GM19397 (cell line): Measurements from ENCODE around the gene KCNAB2.

Experiments
- ATAC-seq: cut with Tn5 transposase; IDR thresholded peaks from one replicate; pipeline ENCODE4 v1.9.1; 2021; ENCODE audit warnings: mild to moderate bottlenecking, moderate library complexity; ENCODE audit not compliant: unreplicated experiment

KCNAB2 gene

DNA sequence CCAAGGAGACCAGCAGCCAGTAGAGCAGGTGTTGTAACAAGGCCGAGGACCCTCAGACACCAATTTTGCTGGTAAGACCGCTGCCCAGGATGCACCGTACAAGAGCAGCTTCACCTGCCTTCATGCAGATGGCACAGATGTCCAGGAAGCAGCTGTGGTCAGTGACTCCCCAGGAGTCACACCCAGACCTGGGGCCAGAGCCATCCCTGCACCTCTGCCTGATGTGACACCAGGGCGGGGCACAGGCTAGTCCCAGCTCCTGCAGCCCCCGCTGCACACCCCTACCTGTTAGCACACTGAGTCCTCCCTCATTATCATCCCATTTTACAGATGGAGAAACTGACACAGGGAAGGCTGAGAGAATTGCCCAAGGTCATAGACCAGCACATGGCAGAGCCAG lies 16.3 kb upstream of the KCNAB2 start:
- ATAC-seq, result no peak

DNA sequence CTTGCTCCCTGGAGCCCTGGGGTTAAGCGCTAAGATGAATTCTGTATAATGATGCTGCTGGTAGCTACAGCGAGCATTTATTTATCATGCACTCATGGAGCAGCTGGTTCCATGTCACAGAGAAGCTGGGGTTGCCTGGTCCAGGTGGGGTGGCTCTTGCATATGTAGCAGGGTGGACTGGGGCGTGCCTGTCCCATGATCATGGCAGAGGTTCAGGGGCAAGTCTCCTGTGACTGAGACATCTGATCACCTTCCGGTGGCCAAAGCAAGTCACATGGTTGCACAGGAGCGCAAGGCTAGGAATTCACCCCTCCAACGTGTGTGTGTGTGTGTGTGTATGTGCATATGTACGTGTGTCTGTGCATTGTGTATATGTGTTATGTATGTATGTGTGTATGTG lies 15.6 kb upstream of the KCNAB2 start:
- no peak for ATAC-seq

GRCh38 chr1:6030547-6031261 lies 15.0 kb upstream of the KCNAB2 start:
- no peak for ATAC-seq

DNA sequence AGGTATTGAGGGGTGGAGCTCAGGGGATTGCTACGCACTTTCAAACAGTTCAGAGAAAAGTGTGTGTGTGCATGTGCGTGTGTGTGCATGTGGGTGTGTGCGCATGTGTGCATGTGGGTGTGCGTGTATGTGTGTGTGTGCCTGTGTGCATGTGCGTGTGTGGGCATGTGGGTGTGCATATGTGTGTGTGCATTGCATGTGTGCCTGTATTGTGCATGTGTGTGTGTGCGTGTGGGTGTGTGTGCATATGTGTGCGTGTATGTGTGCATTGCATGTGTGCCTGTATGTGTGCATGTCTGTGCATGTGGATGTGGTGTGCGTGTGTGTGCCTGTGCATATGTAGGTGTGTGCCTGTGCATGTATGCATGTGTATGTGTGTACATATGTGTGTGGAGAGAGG lies 12.6 kb upstream of the KCNAB2 start:
- no peak for ATAC-seq

DNA sequence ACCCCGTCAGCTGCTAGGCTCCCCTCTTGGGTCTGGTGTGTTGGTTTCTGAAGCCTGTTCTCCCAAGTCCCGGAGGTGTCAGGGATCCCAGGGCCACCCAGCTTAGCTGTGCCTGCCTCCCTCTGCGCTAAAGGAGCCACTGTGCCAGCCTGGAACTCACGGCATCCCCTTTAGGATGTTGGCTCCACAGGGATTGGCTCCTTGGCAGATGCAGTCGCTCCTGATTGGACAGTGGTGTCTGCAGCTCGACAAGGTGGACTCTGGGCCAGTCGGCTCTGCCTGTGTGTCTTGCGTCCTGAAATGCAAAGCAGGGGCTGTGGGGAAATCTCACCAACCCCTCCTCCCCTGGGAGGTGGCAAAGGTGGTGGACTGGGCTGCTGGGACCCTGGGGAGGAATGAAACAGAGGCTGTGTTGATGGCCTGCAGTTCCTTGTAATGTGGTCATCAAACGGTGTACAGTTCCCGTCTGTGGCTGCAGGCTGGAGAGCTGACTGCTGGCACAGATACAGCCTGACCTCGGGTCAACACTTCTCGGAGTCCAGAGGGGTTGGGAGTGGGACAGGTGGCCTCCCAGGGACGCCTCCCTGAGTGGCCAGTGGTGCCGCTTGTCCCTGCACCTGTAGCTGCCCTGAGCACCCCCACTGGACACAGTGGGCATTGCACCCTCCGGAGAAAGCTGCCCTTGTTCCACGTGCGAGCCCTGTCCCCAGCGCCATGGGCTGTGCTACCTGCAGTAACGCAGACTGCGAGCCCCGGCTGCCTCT lies 11.5 kb upstream of the KCNAB2 start:
- ATAC-seq, result no peak

GRCh38 chr1:6034750-6035096 lies 11.0 kb upstream of the KCNAB2 start:
- no peak for ATAC-seq

DNA sequence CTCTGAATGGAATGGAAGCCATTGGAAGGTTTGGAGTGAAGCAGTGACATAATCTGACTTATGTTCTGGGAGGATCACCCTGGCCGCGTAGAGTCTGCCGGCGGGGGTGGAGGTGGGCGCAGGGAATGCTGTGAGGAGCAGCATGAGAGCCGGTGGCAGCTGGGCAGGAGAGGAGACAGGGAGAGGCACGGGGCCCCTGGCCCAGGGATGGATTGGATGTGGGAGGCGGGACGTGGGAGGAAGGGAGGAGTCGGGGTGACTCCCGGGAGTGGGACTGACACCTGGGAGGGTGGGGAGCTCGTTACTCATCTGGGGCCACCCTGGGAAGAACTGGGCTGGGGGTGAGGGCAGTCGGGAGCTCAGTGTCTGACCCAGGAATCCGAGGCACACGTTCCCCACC lies 10.4 kb upstream of the KCNAB2 start:
- ATAC-seq, result no peak

- no peak for ATAC-seq
These were observed 10.0 kb upstream of the KCNAB2 start for GRCh38 chr1:6035719-6036118.

DNA sequence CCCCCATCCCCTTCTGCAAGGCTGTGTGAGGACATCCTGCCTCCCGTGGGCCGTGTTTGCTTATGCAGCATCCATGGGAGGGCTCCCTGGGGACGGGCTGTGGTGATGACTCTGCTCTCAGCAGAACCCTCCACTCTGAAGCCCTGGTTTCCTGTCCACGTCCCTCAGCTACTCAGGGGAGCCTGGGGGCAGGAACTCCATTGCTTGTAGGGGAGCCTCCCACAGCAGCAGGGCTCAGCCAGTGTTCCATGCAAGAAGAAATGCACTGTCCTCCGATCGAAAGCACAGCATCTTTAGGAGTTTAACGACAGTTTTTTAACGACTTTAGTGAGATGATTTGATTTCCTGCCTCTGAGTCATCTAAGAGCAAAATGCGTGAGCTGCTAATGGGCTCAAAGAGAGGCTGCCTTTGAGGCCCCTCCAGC lies 8.3 kb upstream of the KCNAB2 start:
- no peak for ATAC-seq

DNA sequence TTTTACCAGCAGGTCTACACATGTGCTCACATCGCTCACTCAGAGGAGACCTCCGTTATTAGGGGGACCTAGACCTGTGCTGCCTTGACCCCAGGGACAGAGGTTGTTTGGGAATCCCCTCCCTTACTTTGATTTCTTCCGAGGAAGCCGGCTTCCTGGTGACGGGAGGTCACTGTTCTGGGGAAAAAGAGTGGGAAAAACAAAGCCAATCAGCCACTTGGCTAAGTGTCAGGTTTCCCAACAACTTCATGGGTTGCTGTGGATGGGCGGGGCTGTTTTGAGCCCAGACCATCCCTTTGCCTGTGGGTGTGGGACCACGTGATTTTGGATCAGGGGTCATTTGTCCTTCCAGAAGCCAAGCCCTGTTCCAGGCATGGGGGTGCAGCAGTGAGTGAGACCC lies 7.1 kb upstream of the KCNAB2 start:
- no peak for ATAC-seq

DNA sequence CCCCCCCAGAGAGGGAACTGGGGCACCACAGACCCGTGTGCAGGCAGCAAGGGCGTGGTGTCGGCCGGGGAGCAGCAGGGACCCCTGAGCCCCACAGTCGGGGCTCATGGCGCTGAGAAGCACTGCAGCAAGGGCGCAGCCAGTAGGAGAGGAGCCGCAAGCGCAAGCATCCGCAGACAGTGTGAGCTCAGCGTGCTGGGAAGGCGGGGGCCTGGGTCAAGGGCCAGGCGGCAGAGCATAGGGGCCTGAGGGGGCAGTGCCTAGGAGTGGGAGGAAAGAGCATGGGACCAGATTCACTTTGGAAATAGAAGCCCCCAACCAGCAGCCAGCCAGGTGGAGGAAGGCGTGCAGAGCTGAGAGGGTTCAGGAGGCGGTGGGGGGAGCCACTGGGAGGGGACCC lies 6.7 kb upstream of the KCNAB2 start:
- ATAC-seq, result no peak

DNA sequence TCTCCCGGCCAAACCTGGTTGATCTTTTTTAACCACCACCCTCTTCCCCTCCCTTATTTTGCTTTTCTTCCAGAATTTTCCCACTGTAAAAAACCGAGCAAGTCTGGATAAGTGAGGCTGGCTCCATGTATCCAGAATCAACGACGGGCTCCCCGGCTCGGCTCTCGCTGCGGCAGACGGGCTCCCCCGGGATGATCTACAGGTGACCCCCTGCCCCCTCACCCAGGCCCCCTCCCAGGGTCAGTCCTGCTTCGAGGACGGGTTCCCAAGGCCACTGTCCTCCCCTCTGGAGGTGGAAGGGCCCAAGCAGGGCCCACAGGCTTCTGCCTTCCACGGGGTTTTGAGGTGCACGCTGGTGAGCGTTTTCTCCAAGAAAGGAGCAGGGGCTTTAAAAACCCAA lies 5.2 kb upstream of the KCNAB2 start:
- ATAC-seq, result no peak

- ATAC-seq, result no peak
These were observed 4.8 kb upstream of the KCNAB2 start for GRCh38 chr1:6040861-6041415.

- ATAC-seq, result no peak
These were observed 4.1 kb upstream of the KCNAB2 start for GRCh38 chr1:6041432-6042062.

GRCh38 chr1:6043561-6043960 lies 2.1 kb upstream of the KCNAB2 start:
- no peak for ATAC-seq

- ATAC-seq, result no peak
These were observed 1.1 kb upstream of the KCNAB2 start for GRCh38 chr1:6044481-6045109.

- ATAC-seq, result no peak
These were observed 582 bp upstream of the KCNAB2 start for GRCh38 chr1:6045110-6045502.

DNA sequence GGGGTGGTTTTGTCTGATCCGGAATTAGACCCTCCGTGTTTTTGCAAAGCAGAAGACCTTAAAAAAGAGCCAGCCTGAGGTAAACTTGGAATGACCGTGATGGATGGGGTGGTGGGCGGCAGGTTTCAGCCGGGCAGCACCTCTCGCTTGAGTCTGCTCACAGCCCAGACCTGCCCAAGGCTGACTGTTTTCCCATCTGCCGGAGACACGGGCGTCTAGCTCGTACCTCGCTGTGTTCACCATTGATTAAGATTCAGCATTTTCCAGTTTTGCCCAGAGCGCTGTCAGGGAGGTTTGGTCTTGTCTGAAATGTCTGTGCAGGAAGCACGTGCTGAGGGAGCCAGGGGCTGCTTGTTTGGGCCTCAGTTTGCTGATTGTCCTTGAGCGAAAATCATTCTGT lies 591 bp downstream of the KCNAB2 start:
- ATAC-seq, result no peak

- ATAC-seq, result no peak
These were observed 2.6 kb downstream of the KCNAB2 start for GRCh38 chr1:6048179-6048867.

DNA sequence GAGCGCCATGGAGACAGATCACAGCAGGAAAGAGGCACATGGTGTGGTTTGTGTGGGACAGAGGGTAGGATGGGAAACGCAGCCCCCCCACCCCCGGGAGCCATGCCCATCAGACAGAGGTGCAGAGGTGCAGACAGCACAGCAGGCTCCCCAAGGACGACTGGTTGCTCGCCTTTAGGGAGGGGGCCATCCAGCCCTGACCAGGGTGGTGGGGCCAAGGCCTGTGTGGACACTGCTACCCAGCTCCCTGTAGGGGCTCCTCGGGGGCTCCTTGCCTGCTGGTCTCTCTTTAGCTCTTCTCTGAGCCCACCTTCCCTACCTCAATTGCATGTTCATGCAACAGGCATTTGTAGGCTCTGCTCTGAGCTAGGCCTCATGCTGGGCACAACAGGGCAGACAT lies 3.7 kb downstream of the KCNAB2 start:
- ATAC-seq, result no peak

DNA sequence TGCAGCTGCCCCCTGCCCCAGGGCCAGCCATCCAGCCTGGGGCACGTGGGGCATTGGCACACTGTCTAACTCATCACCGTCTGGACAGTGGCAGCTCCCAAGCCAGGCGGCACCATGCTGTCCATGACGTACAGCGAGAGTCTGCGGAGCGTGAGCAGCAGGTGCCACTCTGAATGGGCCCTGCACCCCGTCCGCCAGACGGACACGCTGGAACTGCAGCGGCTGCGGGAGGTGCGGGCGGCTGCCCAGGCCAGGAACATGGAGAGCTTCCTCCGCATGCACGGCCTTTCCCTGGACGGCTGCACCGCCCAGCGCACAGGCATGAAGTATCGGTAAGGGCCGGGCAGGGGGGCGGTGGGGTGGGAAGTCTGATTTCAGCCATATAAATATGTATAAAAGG lies 5.7 kb downstream of the KCNAB2 start:
- no peak for ATAC-seq
